GM21737 (cell line): ENCODE results near the gene NAV1.

Experiments used
- ATAC-seq: cut with Tn5 transposase; IDR thresholded peaks from one replicate; pipeline ENCODE4 v1.9.1; 2021; ENCODE audit warnings: mild to moderate bottlenecking, moderate library complexity; ENCODE audit not compliant: unreplicated experiment

NAV1 gene

GRCh38 chr1:201583663-201584062, 44.7 kb downstream of the NAV1 start:
- no peak for ATAC-seq

GRCh38 chr1:201584471-201585092, 45.7 kb downstream of the NAV1 start:
- no peak for ATAC-seq

- no peak for ATAC-seq
Observed at GRCh38 chr1:201585093-201585483, 46.2 kb downstream of the NAV1 start.

- ATAC-seq, result no peak
Observed at GRCh38 chr1:201585901-201586300, 47.0 kb downstream of the NAV1 start.

DNA sequence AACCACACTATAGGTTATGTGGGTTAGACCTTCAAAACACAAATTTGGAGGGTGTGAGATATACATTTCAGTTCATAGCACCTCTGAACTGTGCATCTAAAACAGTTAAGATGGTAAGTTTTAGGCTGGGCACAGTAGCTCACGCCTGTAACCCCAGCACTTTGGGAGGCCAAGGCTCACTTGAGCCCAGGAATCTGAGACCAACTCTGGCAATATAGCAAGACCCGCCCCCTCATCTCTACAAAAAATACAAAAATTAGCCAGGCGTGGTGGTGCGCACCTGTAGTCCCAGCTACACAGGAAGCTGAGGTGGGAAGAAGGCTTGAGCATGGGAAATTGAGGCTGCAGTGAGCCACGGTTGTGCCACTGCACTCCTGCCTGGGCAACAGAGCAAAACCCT, 47.9 kb downstream of the NAV1 start:
- ATAC-seq, result no peak

DNA sequence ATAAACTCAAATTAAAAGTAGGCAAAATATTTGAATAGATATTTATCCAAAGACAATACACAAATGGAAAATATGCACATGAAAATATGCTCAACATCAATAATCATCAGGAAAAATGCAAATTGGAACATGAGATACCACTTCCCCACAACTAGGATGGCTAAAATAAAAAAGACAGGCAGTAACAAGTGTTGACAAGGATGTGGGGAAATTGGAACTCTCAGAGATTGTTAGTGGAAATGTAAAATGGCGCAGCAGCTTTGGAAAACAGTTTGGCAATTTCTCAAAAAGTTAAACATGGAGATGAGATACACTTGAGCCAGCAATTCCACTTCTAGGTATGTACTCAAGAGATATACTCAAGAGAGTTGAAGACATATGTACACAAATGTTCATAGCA, 48.8 kb downstream of the NAV1 start:
- ATAC-seq, result no peak
